ENCODE data around the gene GCH1. TPM values are rescaled to one million over a fixed set of nuclear protein-coding genes. Genes with fewer than 3 reads are reported as not detected.

GCH1 gene
- total and polyA plus RNA-seq, 2 donors from 2014 or later = 9.2 to 12.3 TPM

DNA sequence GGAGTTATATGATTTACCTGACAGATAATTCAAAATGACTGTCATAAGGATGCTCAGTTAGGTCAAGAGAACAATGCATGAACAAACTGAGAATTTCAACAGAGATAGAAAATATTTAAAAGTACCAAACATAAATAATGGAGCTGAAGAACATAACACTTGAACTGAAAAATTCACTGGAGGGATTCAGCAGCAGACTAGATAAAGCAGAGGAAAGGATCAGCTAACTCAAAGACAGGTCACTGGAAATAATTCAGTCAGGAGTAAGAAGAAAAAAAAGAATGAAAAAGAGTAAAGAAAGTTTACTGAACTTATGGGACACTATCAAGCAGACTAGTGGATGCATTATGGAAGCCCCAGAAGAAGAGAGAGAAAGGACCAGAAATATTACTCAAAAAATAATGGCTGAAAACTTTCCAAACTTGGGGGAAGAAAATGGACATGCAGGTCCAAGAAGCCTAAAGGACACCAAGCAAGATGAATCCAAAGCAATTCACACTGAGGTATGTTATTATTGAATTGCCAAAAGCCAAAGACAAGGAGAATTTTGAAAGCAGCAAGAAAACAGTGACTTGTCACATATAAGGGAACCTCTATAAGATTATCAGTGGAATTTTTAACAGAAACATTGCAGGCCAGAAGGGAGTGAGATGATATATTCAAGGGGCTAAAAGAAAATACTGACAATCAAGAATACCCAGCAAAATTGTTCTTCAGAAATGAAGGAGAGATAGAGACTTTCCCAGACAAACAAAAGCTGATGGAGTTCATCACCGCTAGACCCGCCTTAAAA lies 78.7 kb downstream of the GCH1 start:
- Histone ChIP-seq H3K36me3 (ENCODE audit: control insufficient read depth in 2 of 3, insufficient read depth in 3 of 3, low read length in 3 of 3) (no peaks in the 10 kb centered on the region), H3K27ac (ENCODE audit: low read depth in 2 of 2, low read length in 2 of 2) (no peak overlapping the region), H3K4me1 (ENCODE audit: control insufficient read depth in 2 of 3, insufficient read depth in 2 of 3, low read depth in 1 of 3, low read length in 3 of 3) (no peaks in the 10 kb centered on the region), H3K4me3 (ENCODE audit: low read length in 3 of 3) (no peak overlapping the region), H3K9ac (ENCODE audit: low read length in 3 of 3) (no peak overlapping the region), H3K27me3 (ENCODE audit: control insufficient read depth, insufficient read depth, low read length) (no peaks in the 10 kb centered on the region), H3K9me3 (ENCODE audit: control insufficient read depth in 2 of 3, insufficient read depth in 1 of 3, low read length in 3 of 3) (peaks cover 0 to 14% (median 0%) of the 10 kb centered on the region in 3 donors)
- TF ChIP-seq, protein P1, sequence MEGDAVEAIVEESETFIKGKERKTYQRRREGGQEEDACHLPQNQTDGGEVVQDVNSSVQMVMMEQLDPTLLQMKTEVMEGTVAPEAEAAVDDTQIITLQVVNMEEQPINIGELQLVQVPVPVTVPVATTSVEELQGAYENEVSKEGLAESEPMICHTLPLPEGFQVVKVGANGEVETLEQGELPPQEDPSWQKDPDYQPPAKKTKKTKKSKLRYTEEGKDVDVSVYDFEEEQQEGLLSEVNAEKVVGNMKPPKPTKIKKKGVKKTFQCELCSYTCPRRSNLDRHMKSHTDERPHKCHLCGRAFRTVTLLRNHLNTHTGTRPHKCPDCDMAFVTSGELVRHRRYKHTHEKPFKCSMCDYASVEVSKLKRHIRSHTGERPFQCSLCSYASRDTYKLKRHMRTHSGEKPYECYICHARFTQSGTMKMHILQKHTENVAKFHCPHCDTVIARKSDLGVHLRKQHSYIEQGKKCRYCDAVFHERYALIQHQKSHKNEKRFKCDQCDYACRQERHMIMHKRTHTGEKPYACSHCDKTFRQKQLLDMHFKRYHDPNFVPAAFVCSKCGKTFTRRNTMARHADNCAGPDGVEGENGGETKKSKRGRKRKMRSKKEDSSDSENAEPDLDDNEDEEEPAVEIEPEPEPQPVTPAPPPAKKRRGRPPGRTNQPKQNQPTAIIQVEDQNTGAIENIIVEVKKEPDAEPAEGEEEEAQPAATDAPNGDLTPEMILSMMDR (IDR thresholded peaks at IDR 0.05; ENCODE audit: borderline replicate concordance, extremely low read depth, insufficient read depth) = no peak
- intact Hi-C loops (cut with DNase I) = no loop called here
- no peak for DNase-seq
- no peak for FAIRE-seq

DNA sequence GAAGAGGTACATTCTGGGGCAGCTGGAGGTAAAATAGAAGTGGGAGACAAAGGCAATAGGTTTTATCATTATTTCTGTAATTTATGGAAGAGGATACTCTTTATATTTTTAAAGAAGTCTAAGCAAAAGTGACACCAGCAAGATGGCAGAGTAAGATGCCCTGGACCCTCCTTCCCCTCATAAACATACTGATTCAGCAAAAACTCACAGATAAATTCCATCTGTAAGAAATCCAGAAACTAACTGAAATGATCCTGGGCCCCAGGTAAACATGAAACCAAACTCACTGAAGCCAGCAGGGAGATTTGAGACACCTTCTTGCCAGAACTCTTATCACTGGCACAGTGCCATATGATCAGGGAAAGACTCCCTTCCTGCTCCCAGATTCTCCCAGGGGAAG lies 79.9 kb downstream of the GCH1 start:
- Histone ChIP-seq H3K36me3 (ENCODE audit: control insufficient read depth in 2 of 3, insufficient read depth in 3 of 3, low read length in 3 of 3) (no peaks in the 10 kb centered on the region), H3K27ac (ENCODE audit: low read depth in 2 of 2, low read length in 2 of 2) (no peak overlapping the region), H3K27me3 (ENCODE audit: control insufficient read depth, insufficient read depth, low read length) (no peaks in the 10 kb centered on the region), H3K4me1 (ENCODE audit: control insufficient read depth in 2 of 3, insufficient read depth in 2 of 3, low read depth in 1 of 3, low read length in 3 of 3) (no peaks in the 10 kb centered on the region), H3K9ac (ENCODE audit: low read length in 3 of 3) (no peak overlapping the region), H3K4me3 (ENCODE audit: low read length in 3 of 3) (no peak overlapping the region), H3K9me3 (ENCODE audit: control insufficient read depth in 2 of 3, insufficient read depth in 1 of 3, low read length in 3 of 3) (peaks cover 0 to 14% (median 0%) of the 10 kb centered on the region in 3 donors)
- FAIRE-seq = no peak
- no peak for DNase-seq
- TF ChIP-seq, protein P1 (IDR thresholded peaks at IDR 0.05; ENCODE audit: borderline replicate concordance, extremely low read depth, insufficient read depth) = no peak
- intact Hi-C loops (cut with DNase I) = no loop called here

DNA sequence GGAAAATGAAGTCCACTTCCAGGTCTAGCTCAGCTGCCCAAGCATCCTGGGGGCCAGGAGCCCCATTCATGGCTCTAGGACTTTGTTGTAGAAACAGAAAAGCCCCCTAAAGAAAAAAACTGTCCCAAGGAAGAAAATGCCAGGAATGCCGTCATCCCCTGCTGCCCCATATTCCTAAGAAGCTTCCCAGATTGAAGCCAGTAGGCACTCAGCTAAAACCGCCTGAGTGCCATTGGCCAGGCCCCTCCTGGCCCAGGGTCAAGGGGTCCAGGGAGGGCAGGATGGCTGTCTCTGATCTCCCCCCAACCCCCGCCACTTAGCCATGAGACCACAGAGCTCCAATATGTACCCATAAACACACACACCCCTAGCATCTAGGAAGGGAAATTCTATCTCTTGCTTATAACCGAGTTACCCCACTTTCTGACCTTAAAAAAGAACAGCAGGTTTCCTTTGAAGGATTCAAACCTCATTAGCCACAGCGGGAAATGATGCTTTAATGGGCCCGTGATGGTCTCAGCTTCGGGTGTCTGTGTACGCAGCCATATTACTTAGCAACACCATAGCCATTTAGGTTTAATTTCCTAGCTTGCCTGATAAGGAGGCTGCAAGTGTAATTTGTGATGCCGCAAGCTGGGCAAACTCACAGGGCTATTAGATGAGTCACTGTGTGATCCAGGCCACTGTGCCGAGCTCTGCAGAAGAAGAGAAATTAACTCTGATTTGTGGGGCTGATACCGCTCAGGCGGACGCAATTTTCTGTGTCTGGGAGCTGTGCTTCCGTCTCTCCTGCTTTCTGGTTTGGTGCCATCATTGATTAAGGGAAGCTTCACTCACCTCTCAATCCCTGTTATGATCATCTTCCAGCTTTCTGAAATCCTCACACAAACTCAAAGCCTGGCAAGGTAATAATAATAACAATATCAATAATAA lies 84.2 kb downstream of the GCH1 start:
- H3K36me3 ChIP-seq (ENCODE audit: control insufficient read depth in 2 of 3, insufficient read depth in 3 of 3, low read length in 3 of 3) = no peaks in the 10 kb centered on the region
- no peak for FAIRE-seq
- no peaks in the 10 kb centered on the region for H3K27me3 ChIP-seq (ENCODE audit: control insufficient read depth, insufficient read depth, low read length)
- no peak overlapping the region for H3K4me3 ChIP-seq (ENCODE audit: low read length in 3 of 3)
- H3K9me3 ChIP-seq (ENCODE audit: control insufficient read depth in 2 of 3, insufficient read depth in 1 of 3, low read length in 3 of 3) = peaks cover 0 to 5% (median 0%) of the 10 kb centered on the region in 3 donors
- no peak overlapping the region for H3K27ac ChIP-seq (ENCODE audit: low read depth in 2 of 2, low read length in 2 of 2)
- intact Hi-C loops (cut with DNase I) = no loop called here
- TF ChIP-seq, protein P1 (IDR thresholded peaks at IDR 0.05; ENCODE audit: borderline replicate concordance, extremely low read depth, insufficient read depth) = no peak
- peak in 3 of 5 donors; percentile 37 to 65 (median 57) for DNase-seq
- H3K4me1 ChIP-seq (ENCODE audit: control insufficient read depth in 2 of 3, insufficient read depth in 2 of 3, low read depth in 1 of 3, low read length in 3 of 3) = no peaks in the 10 kb centered on the region
- no peak overlapping the region for H3K9ac ChIP-seq (ENCODE audit: low read length in 3 of 3)

Data from kidney (tissue), 14 donors.